PFSK-1 (cell line): ENCODE measurements around the gene CRLF2.

Source experiments
- POLR2AphosphoS5 ChIP-seq: IDR thresholded peaks from 2 replicates; pipeline ENCODE4 v1.6.1; 2012; ENCODE audit warnings: low read depth, mild to moderate bottlenecking, control low read depth, low read length, moderate library complexity
- REST ChIP-seq, 2 experiments: IDR thresholded peaks; 2 replicates each; pipeline versions ENCODE4 v1.6.1 to v1.8.0; 2011 to 2012; ENCODE audit warnings: low read depth in 2 of 2, low read length in 2 of 2, control low read depth in 1 of 2, inconsistent platforms in 1 of 2, mild to moderate bottlenecking in 1 of 2, moderate library complexity in 1 of 2; ENCODE audit not compliant: insufficient read depth in 1 of 2
- SIN3A ChIP-seq: IDR thresholded peaks from 2 replicates; pipeline ENCODE4 v1.6.1; 2012; ENCODE audit warnings: mild to moderate bottlenecking, low read length, moderate library complexity, borderline replicate concordance; ENCODE audit not compliant: insufficient read depth
- TAF1 ChIP-seq: IDR thresholded peaks from 2 replicates; pipeline ENCODE4 v1.6.1; 2012; ENCODE audit warnings: low read length, control low read depth, borderline replicate concordance; ENCODE audit not compliant: insufficient read depth

GRCh38 chrX:1170243-1170642 is 42.2 kb downstream of the CRLF2 start:
- TF ChIP-seq REST (IDR thresholded peaks at IDR 0.05; ENCODE audit: insufficient read depth in 1 of 2, low read depth in 2 of 2, low read length in 2 of 2): no peak
- no peak for TF ChIP-seq POLR2AphosphoS5
- TF ChIP-seq TAF1: no peak
- no peak for TF ChIP-seq SIN3A
